DMS 273 treated with DMSO at 0.1 percent for 48 hours (cell line): ENCODE measurements around the gene SLC25A11.

Experiments
- DNase-seq: peaks from one replicate; lab custom pipeline; 2025; lab: John Stamatoyannopoulos, UW

SLC25A11 gene

DNA sequence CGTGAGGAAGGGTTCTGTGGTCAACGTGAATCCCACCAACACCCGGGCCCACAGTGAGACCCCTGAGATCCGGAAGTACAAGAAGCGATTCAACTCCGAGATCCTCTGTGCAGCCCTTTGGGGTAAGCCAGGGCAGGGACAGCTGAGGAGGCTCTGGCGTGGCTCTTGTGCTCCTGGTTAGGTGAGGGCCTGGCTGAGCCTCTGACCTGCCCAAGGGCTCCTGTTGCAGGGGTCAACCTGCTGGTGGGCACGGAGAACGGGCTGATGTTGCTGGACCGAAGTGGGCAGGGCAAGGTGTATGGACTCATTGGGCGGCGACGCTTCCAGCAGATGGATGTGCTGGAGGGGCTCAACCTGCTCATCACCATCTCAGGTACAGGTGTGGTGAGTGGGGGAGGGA lies 44.7 kb downstream of the SLC25A11 start:
- DNase-seq = no peak

DNA sequence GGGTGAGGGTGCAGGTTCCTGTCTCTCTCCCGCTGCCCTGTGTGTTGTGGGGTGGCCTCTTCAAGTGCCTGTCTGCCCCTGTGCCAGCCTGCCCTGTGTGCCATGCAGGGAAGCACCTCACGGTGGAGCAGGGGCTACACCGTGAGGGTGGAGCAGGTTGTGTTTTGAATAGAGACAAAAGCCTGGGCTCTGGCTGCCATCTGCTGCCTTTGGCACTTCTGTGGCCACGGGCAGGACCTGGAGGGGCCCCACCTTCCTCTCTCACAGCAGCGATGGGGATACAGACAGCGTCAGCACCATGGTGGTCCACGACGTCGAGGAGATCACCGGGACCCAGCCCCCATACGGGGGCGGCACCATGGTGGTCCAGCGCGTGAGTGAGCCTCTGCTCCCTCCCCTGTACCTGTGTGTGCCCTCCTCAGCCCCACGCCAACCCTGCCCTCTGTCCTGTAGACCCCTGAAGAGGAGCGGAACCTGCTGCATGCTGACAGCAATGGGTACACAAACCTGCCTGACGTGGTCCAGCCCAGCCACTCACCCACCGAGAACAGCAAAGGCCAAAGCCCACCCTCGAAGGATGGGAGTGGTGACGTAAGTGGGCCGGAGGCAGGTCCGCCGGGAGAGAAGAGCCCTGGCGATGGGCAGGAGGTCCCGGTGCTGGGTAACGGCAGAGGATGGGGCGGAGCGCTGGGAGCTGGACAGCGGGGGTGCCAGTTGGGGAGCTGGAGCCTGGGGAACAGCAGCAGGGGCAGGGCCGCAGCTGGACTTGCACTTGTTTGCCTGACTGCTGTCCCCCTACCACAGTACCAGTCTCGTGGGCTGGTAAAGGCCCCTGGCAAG lies 45.9 kb downstream of the SLC25A11 start:
- no peak for DNase-seq

DNA sequence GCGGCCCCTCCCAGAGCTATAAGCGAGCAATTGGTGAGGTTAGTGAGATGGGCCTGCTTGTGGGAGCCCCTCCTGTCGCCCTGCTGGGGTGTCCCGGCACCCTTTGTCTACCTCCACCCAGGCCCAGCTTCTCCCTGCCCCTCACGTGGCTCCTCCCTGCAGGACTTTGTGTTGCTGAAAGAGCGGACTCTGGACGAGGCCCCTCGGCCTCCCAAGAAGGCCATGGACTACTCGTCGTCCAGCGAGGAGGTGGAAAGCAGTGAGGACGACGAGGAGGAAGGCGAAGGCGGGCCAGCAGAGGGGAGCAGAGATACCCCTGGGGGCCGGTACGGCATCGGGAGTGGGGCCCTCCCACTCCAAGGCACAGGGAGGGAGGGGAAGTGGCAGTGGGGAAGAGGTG lies 46.6 kb downstream of the SLC25A11 start:
- no peak for DNase-seq

DNA sequence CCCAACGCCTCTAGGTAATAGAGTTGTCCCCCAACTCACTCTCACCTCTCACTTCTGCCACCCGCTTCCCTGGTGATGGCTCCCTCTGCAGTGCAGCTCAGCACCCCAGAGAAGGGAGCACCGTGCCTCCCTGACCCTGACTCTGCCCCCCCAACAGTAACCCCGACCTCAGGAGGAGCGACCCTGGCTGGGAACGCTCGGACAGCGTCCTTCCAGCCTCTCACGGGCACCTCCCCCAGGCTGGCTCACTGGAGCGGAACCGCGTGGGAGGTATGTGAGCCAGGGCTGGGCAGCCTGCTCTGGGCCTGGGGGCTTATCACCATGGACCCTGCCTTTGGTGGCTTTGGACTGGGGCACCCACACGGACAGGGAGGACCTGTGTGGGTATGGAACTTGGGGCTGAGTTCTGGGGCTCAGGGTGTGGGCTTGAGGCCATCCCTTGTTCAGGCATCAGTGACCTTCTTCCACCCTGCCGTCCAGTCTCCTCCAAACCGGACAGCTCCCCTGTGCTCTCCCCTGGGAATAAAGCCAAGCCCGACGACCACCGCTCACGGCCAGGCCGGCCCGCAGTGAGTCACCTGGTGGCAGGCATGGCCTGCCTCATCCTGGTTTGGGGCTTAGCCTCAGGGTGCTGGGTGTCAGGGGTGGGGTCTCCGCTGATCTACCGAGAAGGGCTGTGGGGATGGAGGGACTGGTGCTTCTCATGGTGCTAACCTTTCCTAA lies 47.2 kb downstream of the SLC25A11 start:
- DNase-seq = no peak

DNA sequence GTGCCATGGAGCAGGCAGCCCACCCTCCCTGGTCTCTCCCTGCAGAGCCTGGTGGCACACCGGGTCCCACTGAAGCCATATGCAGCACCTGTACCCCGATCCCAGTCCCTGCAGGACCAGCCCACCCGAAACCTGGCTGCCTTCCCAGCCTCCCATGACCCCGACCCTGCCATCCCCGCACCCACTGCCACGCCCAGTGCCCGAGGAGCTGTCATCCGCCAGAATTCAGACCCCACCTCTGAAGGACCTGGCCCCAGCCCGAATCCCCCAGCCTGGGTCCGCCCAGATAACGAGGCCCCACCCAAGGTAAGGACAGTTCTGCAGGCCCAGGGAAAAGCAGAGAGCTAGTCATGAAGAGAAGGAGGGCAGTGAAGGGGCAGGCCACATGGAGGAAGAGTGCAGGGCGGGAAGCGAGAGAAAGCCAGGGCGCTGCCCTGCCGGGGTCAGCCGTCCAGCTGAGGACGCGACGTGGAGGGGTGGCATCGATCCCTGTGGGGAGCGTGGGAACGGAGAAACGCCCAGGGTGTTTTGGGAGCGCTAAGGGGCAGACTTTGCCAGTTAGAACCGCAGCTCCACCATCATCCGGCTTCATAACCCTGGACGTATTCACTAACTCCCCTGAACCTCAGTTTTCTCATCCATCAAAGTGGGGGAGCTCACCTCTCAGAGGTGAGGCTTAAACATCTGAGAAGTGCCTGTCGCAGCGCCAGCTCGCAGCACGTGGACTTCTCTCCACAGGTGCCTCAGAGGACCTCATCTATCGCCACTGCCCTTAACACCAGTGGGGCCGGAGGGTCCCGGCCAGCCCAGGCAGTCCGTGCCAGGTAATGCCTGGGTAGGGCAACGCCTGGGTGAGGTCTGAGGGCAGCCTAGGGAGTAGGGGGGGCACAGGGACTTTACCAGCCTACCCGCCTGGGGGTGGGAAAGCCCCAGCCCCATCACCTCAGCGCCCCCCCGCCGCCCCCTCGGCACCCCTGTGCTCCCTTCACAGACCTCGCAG lies 48.1 kb downstream of the SLC25A11 start:
- no peak for DNase-seq

DNA sequence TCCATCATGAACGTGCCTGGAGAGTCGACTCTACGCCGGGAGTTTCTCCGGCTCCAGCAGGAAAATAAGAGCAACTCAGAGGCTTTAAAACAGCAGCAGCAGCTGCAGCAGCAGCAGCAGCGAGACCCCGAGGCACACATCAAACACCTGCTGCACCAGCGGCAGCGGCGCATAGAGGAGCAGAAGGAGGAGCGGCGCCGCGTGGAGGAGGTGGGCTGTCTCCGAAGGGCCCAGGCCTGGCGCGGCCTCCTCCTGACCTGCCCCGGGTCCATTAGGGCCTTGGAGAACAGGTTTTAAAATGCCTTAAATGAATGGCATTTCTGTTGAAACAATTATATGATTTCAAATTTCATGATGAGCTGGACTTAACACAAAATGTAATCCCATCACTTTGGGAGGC lies 52.3 kb downstream of the SLC25A11 start:
- DNase-seq = no peak
